Measurements from ENCODE around the gene SNRNP40.
"Not testable (repeated sequence)": the region's sequence is repeated elsewhere in the genome, so short reads cannot be mapped to it uniquely, and the experiment has no call there.

SNRNP40 gene

GRCh38 chr1:31282426-31282825 is 14.2 kb downstream of the SNRNP40 start:
- DNase-seq (ENCODE audit: low spot score), result not testable (repeated sequence)

DNA sequence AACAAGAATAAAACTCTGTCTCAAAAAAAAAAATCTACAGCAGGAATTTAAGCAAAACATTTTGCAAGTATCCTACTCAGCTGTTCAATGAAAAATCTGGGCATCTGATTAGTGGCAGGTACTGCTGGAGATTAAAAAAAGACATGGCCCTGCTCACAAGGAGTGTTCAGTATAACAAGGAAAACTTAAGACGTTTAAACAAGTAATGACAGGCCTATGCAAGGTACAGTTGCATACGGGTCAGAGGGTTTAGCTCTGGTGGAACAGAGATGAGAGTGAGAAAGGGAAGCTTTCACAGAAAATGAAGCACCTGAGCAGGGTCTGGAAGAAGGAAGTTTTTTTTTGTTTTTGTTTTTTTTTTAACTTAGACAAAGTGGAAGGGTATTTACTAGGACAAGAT is 23.0 kb downstream of the SNRNP40 start:
- DNase-seq (ENCODE audit: low spot score), result no peak

DNA sequence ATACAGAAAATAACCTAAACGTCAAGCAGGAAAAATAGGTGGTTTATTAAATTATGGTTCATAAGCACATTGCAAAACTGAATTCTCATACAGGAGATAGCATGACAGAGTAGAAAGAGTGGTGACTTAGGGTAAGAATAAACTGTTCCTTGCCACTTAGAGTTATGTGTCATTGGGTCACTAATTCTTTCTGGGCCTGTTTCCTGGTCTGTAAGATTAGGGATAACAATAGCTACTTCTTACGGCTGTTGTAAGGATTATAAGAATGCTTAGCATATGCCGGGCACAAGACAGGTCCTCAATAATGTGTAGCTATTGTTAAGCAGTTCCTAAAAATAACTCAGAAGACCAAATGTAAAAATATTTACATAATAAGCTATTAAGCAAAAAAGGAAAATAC is 24.2 kb downstream of the SNRNP40 start:
- DNase-seq (ENCODE audit: low spot score), result no peak

- peak; percentile 36 for DNase-seq (ENCODE audit: low spot score)
Measured at GRCh38 chr1:31266547-31266946, 30.0 kb downstream of the SNRNP40 start.

GRCh38 chr1:31264790-31265386 is 31.7 kb downstream of the SNRNP40 start:
- DNase-seq (ENCODE audit: low spot score), result no peak

DNA sequence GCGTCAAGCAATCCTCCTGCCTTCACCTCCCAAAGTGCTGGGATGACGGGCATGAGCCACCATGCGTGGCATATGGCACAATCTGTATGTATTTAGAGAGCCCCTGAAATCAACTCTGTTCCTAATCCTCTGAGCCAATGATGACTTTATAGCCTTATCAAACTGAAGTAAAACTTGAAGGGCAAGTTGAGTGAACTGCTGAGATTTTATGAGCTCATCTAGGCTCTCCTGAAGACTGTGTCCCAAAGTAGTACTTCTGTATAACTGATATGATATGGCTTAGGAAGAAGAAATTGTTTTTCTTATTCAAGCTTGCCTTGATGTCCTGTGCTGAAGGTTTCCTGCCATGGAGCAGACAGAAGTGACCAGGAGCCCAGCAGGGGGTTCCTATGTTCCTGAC is 33.2 kb downstream of the SNRNP40 start:
- DNase-seq (ENCODE audit: low spot score), result no peak

- DNase-seq (ENCODE audit: low spot score), result not testable (repeated sequence)
Measured at GRCh38 chr1:31262393-31262792, 34.2 kb downstream of the SNRNP40 start.

DNA sequence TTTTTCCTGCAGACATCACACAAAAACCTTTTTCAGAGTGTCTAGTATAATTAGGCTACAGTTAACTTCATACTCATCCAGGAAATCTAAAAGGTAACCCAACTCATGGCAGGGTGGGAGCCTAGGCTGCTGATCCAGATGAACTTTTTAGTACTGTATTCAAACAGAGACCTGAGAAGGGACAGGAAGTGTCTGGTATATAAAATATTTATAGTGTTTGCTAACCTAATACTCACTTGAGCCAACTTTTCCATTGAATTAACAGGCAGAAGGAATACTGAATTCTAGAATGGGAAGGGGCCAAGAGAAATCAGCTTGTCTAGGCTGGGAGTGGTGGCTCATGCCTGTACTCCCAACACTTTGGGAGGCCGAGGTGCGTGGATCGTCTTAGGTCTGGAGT is 34.7 kb downstream of the SNRNP40 start:
- DNase-seq (ENCODE audit: low spot score), result no peak

- no peak for DNase-seq (ENCODE audit: low spot score)
Measured at GRCh38 chr1:31259746-31260145, 36.8 kb downstream of the SNRNP40 start.

- DNase-seq (ENCODE audit: low spot score), result no peak
Measured at GRCh38 chr1:31258581-31258980, 38.0 kb downstream of the SNRNP40 start.

GRCh38 chr1:31257213-31257612 is 39.4 kb downstream of the SNRNP40 start:
- no peak for DNase-seq (ENCODE audit: low spot score)

DNA sequence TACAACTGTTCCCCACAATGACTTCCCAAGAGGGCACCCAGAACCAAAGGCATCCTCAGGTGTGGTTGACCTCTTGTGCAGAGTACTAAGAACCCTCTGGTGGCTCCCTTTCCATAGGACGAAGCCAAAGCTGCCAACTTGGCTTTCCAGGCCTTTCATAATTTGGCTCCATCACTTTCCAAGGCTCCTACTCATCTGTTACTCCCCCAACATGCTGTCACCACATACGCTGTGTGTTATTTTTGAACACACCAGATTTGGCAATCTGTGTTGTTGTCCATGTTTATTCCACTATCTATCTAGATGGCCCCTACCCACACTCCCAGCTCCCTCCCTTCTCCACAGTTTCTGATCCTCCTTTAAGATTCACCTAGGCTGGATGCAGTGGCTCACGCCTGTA is 46.7 kb downstream of the SNRNP40 start:
- no peak for DNase-seq (ENCODE audit: low spot score)

GRCh38 chr1:31248276-31248675 is 48.3 kb downstream of the SNRNP40 start:
- DNase-seq (ENCODE audit: low spot score), result no peak

GRCh38 chr1:31244326-31244725 is 52.3 kb downstream of the SNRNP40 start:
- DNase-seq (ENCODE audit: low spot score), result peak; percentile 30

DNA sequence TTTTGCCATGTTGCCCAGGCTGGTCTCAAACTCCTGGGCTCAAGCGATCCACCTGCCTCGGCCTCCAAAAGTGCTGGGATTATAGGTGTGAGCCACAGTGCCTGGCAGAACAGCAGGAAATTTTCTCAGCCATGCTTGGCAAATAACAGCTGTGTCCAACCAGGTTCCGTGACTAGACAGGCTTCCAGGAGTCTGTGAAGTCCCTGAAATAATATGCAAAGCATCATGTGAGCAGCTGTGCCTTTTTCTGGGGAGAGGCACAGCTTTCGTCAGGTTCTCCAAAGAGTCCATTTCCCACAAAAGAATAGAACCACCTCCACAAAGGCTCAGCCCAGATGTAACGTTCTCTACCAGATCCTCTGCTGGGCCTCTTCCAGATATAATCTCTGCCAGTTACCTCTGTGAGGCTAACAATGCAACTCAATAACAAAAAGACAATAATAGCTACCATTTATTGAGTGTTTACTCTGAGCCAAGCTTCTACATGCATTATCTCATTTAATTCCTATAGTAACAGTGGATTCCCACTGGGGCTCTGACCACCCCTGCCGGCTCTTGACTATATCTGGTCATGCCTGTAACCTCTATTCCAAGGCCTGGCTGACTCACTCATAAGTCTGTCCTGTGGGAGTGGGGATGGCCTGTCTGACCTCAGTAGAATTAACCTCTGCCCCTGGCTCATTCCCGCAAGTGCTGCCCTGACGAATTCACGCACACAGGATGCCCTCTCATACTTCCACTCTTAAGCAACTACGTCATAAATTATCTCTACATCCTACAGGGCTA is 52.9 kb downstream of the SNRNP40 start:
- peak; percentile 10 for DNase-seq (ENCODE audit: low spot score)

- DNase-seq (ENCODE audit: low spot score), result no peak
Measured at GRCh38 chr1:31241321-31241720, 55.3 kb downstream of the SNRNP40 start.

- DNase-seq (ENCODE audit: low spot score), result peak; percentile 26
Measured at GRCh38 chr1:31239653-31240241, 56.8 kb downstream of the SNRNP40 start, which contains the start of gene NKAIN1. Gene NKAIN1, minus strand, starts transcription at chr1:31239887. Its CDS starts 340 bp downstream, at chr1:31239547.

DNA sequence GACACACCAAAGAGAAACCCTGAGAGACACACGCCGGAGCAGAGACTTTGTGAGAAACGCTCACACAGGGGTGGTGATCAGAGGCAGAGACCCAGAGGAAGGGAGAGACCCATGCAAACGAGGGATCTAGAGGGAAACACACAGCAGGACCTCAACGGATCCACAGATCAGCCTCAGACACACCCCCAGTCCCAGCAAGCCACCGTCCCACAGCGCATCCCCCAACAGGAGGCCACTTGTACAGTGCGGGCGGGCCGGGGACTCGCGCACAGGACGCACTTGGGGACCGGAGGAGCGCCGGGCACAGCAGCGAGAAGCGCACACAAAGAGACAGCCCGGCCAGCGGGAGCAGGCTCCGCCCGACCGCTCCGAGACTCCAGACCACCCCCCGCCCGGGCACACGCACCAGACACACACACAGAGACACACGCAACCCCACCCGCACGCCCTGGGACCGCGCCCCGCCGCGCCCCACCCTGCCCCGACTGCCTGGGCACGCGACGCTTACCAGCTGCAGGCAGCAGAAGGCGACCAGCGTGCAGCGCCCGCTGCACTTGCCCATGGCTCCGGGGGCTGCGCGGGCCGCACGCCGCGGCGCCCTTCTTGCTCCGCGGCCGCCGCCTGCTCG is 57.5 kb downstream of the SNRNP40 start:
- no peak for DNase-seq (ENCODE audit: low spot score)

DNA sequence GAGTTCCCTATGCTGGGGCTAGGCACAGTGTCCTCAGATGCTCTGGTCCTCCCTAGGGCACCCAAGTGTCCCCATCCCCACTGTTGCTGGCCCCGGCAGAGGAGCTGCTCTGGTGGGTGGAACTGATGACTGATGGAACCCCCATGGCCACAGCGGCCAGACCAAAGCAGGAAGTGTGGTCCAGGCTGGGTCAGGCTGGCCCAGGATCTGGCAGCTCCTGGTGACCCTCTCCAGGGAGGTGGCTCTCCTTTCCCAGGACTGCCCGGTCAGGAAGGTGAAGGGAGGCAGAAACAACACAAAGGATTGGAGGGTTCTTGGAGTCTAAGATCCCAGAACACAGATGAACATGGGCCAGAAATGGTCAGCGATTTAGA is 58.0 kb downstream of the SNRNP40 start:
- no peak for DNase-seq (ENCODE audit: low spot score)

DNA sequence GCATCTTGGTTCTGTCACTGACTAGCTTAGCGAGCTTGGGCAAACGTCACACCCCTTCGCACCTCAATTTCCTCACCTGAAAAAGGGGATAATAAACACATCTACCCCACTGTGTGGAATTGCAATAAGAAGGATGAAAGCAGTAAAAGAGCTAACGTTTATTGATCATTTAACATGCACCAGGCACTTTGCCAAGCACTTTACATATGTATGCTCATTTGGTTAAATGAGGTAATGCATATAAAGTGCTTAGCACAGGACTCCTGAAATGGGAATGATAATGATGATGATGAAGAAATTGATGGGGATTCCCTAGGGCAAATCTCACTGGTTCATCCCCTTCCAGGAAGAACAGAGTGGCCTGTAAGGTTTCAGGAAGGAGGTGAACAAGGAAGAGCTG is 61.7 kb downstream of the SNRNP40 start:
- no peak for DNase-seq (ENCODE audit: low spot score)

GRCh38 chr1:31234123-31234708 is 62.4 kb downstream of the SNRNP40 start:
- no peak for DNase-seq (ENCODE audit: low spot score)

DNA sequence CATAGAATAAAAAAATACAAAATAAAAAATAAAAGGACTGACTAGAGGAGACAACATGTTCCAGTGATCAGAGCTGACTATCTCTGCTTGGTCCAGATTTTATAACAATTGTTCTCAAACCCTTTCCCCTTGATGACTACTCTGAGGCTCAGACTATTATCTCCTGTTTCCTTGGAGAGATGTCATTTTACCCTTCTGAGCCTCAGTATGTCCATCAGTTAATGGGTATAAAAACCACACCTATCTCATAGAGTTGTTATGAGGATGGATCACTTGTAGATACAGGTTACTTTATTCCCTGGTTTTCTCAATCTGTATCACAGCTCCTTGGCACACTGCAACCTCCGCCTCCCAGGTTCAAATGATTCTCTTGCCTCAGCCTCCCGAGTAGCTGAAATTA is 63.9 kb downstream of the SNRNP40 start:
- DNase-seq (ENCODE audit: low spot score), result no peak

DNA sequence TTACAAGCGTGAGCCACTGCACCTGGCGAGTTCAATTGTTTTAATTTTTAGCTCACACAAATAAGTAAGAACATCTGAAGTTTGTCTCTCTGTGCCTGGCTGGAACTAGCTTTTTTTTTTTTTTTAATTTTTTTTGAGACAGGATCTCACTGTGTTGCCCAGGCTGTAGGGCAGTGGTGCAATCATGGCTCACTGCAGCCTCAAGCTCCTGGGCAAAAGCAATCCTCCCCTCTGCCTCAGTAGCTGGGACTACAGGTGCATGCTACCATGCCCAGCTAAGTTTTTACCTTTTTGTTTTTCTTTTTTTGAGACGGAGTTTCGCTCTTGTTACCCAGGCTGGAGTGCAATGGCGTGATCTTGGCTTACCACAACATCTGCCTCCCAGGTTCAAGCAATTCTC is 64.8 kb downstream of the SNRNP40 start:
- DNase-seq (ENCODE audit: low spot score), result no peak

All from kidney tubule cell (primary cell).